ENCODE data around the gene RASA3.
A peak's percentile ranks its signal among the peaks of the same experiment; 100 is the strongest.

The RASA3 gene

GRCh38 chr13:113969311-113969972 is 163.0 kb downstream of the RASA3 start:
- intact Hi-C loops (cut with DNase I): no loop called here
- DNase-seq: peak in 2 of 42 donors; percentile 3 to 21

- DNase-seq: peak in 3 of 42 donors; percentile 1 to 33 (median 4)
- intact Hi-C loops (cut with DNase I): no loop called here
These were observed 163.7 kb downstream of the RASA3 start for GRCh38 chr13:113968463-113969310.

GRCh38 chr13:113967729-113968462 is 164.5 kb downstream of the RASA3 start:
- intact Hi-C loops (cut with DNase I): no loop called here
- peak in 3 of 42 donors; percentile 1 to 18 (median 4) for DNase-seq

GRCh38 chr13:113967206-113967720 is 165.2 kb downstream of the RASA3 start:
- intact Hi-C loops (cut with DNase I): no loop called here
- DNase-seq: peak in 2 of 42 donors; percentile 1

GRCh38 chr13:113965968-113966884 is 166.2 kb downstream of the RASA3 start:
- DNase-seq: no peak
- intact Hi-C loops (cut with DNase I): no loop called here

GRCh38 chr13:113965383-113965874 is 167.0 kb downstream of the RASA3 start:
- intact Hi-C loops (cut with DNase I): no loop called here

GRCh38 chr13:113964251-113964995 is 168.0 kb downstream of the RASA3 start:
- peak in 1 of 42 donors; percentile 2 for DNase-seq
- intact Hi-C loops (cut with DNase I): no loop called here

More at GRCh38 chr13:113965383-113965874, 167.0 kb downstream of the RASA3 start:
- no peak for DNase-seq

GRCh38 chr13:113963376-113963775 is 169.0 kb downstream of the RASA3 start:
- DNase-seq: peak in 1 of 42 donors; percentile 2
- intact Hi-C loops (cut with DNase I): no loop called here

GRCh38 chr13:113962975-113963374 is 169.4 kb downstream of the RASA3 start:
- intact Hi-C loops (cut with DNase I): no loop called here
- DNase-seq: no peak

- intact Hi-C loops (cut with DNase I): no loop called here
- DNase-seq: peak in 1 of 42 donors; percentile 4
These were observed 170.0 kb downstream of the RASA3 start for GRCh38 chr13:113962386-113962785.

- intact Hi-C loops (cut with DNase I): no loop called here
- no peak for DNase-seq
These were observed 172.0 kb downstream of the RASA3 start for GRCh38 chr13:113960276-113960948.

- intact Hi-C loops (cut with DNase I): no loop called here
- no peak for DNase-seq
These were observed 173.2 kb downstream of the RASA3 start for GRCh38 chr13:113959198-113959597.

- intact Hi-C loops (cut with DNase I): no loop called here
- DNase-seq: no peak
These were observed 174.1 kb downstream of the RASA3 start for GRCh38 chr13:113958373-113958772.

GRCh38 chr13:113956571-113956970 is 175.9 kb downstream of the RASA3 start:
- intact Hi-C loops (cut with DNase I): no loop called here
- no peak for DNase-seq

GRCh38 chr13:113955691-113956090 is 176.7 kb downstream of the RASA3 start:
- DNase-seq: no peak
- intact Hi-C loops (cut with DNase I): no loop called here

- no peak for DNase-seq
- intact Hi-C loops (cut with DNase I): no loop called here
These were observed 177.2 kb downstream of the RASA3 start for GRCh38 chr13:113955235-113955634.

All from head of caudate nucleus (tissue), 42 donors.